Activated CD8-positive, alpha-beta T cell treated with anti-CD3 and anti-CD28 coated beads, Interleukin-2, amount 10 ng/mL, durations not matched to agents 7 days and 5 days (primary cell): Measurements from ENCODE around the gene PDE4D. TPM values are rescaled to one million over a fixed set of nuclear protein-coding genes. Genes with fewer than 3 reads are reported as not detected.
A peak's percentile ranks its signal among the peaks of the same experiment; 100 is the strongest.

Source experiments
- ATAC-seq: fragments of 150-1000 bp; cut with Tn5 transposase; one replicate; pipeline ENCODE4 v1.10.0; 2021; ENCODE audit warnings: moderate library complexity
- CTCF ChIA-PET: fragments of 350-600 bp; sonication (Branson Sonifier 250); formaldehyde crosslinking; loops from one replicate; lab custom pipeline; 2021; ENCODE audit warnings: antibody characterized with exemption; lab: Charles Lee
- POLR2A ChIA-PET: fragments of 350-600 bp; sonication (Branson Sonifier 250); formaldehyde crosslinking; loops from one replicate; lab custom pipeline; 2021; ENCODE audit warnings: antibody characterized with exemption; lab: Charles Lee
- DNase-seq: peaks from one replicate; pipeline ENCODE4 v3.0.0-alpha.2; 2020
- H3K27ac Mint-ChIP-seq: one replicate; pipeline ENCODE4 v1.8.0; 2021; ENCODE audit warnings: mild to moderate bottlenecking, mixed read lengths
- H3K27me3 Mint-ChIP-seq: one replicate; pipeline ENCODE4 v1.8.0; 2021; ENCODE audit warnings: low read depth, mixed read lengths
- H3K36me3 Mint-ChIP-seq: one replicate; pipeline ENCODE4 v1.8.0; 2021; ENCODE audit warnings: low read depth, mixed read lengths
- H3K4me1 Mint-ChIP-seq: one replicate; pipeline ENCODE4 v1.8.0; 2021; ENCODE audit warnings: low read depth, mixed read lengths
- H3K4me3 Mint-ChIP-seq: one replicate; pipeline ENCODE4 v1.8.0; 2021; ENCODE audit warnings: mild to moderate bottlenecking, mixed read lengths
- H3K9me3 Mint-ChIP-seq: one replicate; pipeline ENCODE4 v1.8.0; 2022; ENCODE audit warnings: mixed read lengths; ENCODE audit not compliant: insufficient read depth
- total RNA-seq, 2 experiments: library from RNA; stranded (reverse); gene quantifications; one replicate each; pipeline ENCODE4 v1.2.3, GENCODE V29; 2021

The PDE4D gene
- total RNA-seq, 2 experiments from 2014 or later, result 65.4 to 70.7 TPM

DNA sequence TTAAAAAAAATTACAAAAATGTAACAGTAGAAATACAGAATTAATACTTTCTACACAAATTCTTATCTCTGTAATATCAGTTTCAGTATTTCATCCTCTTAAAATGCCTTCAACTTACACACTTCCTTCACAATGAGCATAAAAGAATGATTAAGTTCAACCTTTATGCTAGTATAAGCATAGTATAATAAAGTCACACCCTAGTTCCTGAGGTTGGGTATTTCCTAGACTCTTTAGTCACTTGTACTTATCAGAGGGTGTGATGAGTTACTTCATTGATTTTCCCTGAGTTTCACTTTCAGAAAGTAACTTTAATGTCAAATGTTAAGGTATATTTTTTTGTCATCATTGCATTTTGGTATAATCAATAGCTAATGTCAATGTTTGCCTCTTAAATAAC lies 302.4 kb downstream of the PDE4D start:
- no peak overlapping the region for H3K4me3 Mint-ChIP-seq
- H3K36me3 Mint-ChIP-seq, result no peaks in the 10 kb centered on the region
- peak; percentile 77 for ATAC-seq
- ChIA-PET CTCF (interaction anchor here (2.2 kb wide), 1 partner anchor 69 kb away, joined by 6 read pairs; no protein-coding TSS in a partner anchor), POLR2A (no interaction called here)
- peaks cover 14% of the 10 kb centered on the region for H3K4me1 Mint-ChIP-seq
- H3K27me3 Mint-ChIP-seq, result peaks cover 18% of the 10 kb centered on the region
- H3K27ac Mint-ChIP-seq, result no peak overlapping the region
- DNase-seq, result no peak
- no peaks in the 10 kb centered on the region for H3K9me3 Mint-ChIP-seq

- Mint-ChIP-seq H3K27me3 (peaks cover 21% of the 10 kb centered on the region), H3K9me3 (no peaks in the 10 kb centered on the region), H3K4me1 (peaks cover 14% of the 10 kb centered on the region), H3K27ac (no peak overlapping the region), H3K36me3 (no peaks in the 10 kb centered on the region), H3K4me3 (no peak overlapping the region)
- DNase-seq (no peak), ATAC-seq (no peak)
- ChIA-PET CTCF (no interaction called here), POLR2A (no interaction called here)
Observed at GRCh38 chr5:59588922-59589321, 304.6 kb downstream of the PDE4D start.

- ChIA-PET POLR2A (no interaction called here), CTCF (interaction anchor here (0.9 kb wide), 1 partner anchor 82 kb away, joined by 3 read pairs; no protein-coding TSS in a partner anchor)
- H3K27me3 Mint-ChIP-seq, result peaks cover 21% of the 10 kb centered on the region
- H3K4me1 Mint-ChIP-seq, result peaks cover 14% of the 10 kb centered on the region
- H3K36me3 Mint-ChIP-seq, result no peaks in the 10 kb centered on the region
- no peak overlapping the region for H3K27ac Mint-ChIP-seq
- no peak overlapping the region for H3K4me3 Mint-ChIP-seq
- DNase-seq (no peak), ATAC-seq (peak; percentile 39)
- no peaks in the 10 kb centered on the region for H3K9me3 Mint-ChIP-seq
Observed at GRCh38 chr5:59587489-59588337, 305.8 kb downstream of the PDE4D start.

DNA sequence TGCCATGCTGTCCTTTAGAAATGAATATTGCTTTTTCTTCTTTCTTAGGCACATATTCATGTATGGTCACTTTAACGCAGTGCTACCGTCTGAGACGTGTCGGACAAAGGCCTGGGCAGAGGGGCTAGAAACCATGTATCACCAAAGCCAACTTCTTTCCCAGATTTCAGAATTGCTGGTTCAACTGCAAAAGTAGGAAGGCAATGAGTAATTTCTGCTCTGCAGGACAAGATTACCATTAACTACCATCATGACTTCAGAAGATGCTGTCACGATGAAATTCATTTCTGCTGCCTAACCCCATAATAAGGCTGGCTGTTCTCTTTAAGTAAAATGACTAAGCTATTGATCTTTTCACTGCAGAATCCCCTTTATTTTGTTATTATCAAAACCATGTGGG lies 306.7 kb downstream of the PDE4D start:
- no peaks in the 10 kb centered on the region for H3K36me3 Mint-ChIP-seq
- ATAC-seq, result no peak
- H3K4me1 Mint-ChIP-seq, result peaks cover 14% of the 10 kb centered on the region
- POLR2A ChIA-PET, result no interaction called here
- no peaks in the 10 kb centered on the region for H3K9me3 Mint-ChIP-seq
- H3K27me3 Mint-ChIP-seq, result peaks cover 21% of the 10 kb centered on the region
- CTCF ChIA-PET, result no interaction called here
- DNase-seq, result no peak
- no peak overlapping the region for H3K27ac Mint-ChIP-seq
- no peak overlapping the region for H3K4me3 Mint-ChIP-seq

- no peaks in the 10 kb centered on the region for H3K9me3 Mint-ChIP-seq
- H3K27me3 Mint-ChIP-seq, result peaks cover 23% of the 10 kb centered on the region
- H3K27ac Mint-ChIP-seq, result no peak overlapping the region
- peaks cover 2% of the 10 kb centered on the region for H3K4me1 Mint-ChIP-seq
- H3K36me3 Mint-ChIP-seq, result no peaks in the 10 kb centered on the region
- CTCF ChIA-PET, result no interaction called here
- ATAC-seq, result no peak
- POLR2A ChIA-PET, result no interaction called here
- DNase-seq, result no peak
- no peak overlapping the region for H3K4me3 Mint-ChIP-seq
Observed at GRCh38 chr5:59584858-59585846, 308.4 kb downstream of the PDE4D start.

DNA sequence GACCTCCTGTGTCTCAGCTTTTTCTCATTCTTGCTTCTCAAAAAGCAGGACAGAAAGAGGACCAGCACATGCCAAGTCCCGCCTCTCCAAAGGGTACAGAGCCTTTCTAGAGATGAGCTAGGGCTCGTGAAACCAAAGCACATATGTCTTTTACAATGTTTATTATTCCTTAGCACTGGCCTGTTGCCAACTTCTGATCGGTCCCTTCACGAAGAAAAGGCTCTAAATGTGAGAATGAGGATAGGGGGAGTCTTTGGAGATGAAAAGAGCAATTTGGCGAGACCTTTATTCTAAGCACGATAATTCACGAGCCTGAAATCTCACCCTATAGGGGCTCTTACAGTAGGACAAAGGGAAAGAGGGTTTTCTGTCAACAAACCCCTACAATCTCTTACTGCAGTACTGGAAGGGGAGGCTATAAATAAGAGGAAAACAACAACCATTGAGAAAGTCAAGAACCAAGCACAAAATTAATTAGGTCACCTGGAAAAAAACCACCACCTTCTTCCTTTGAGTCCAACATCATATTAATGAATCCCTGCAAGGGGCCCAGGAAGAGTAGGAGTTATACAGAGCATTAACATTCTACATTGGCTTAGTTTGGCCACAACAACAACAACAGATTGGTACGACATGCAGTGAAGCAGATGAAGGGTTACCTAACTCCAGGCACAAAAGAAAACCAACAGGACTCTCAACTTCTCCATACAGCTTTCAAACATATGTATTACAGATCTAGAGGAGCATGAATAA lies 309.5 kb downstream of the PDE4D start:
- peaks cover 23% of the 10 kb centered on the region for H3K27me3 Mint-ChIP-seq
- no peaks in the 10 kb centered on the region for H3K9me3 Mint-ChIP-seq
- CTCF ChIA-PET, result no interaction called here
- ATAC-seq (no peak), DNase-seq (no peak)
- H3K36me3 Mint-ChIP-seq, result no peaks in the 10 kb centered on the region
- no peak overlapping the region for H3K27ac Mint-ChIP-seq
- no peak overlapping the region for H3K4me3 Mint-ChIP-seq
- POLR2A ChIA-PET, result interaction anchor here (0.5 kb wide), 1 partner anchor 1825 kb away, joined by 3 read pairs; no protein-coding TSS in a partner anchor
- no peaks in the 10 kb centered on the region for H3K4me1 Mint-ChIP-seq

DNA sequence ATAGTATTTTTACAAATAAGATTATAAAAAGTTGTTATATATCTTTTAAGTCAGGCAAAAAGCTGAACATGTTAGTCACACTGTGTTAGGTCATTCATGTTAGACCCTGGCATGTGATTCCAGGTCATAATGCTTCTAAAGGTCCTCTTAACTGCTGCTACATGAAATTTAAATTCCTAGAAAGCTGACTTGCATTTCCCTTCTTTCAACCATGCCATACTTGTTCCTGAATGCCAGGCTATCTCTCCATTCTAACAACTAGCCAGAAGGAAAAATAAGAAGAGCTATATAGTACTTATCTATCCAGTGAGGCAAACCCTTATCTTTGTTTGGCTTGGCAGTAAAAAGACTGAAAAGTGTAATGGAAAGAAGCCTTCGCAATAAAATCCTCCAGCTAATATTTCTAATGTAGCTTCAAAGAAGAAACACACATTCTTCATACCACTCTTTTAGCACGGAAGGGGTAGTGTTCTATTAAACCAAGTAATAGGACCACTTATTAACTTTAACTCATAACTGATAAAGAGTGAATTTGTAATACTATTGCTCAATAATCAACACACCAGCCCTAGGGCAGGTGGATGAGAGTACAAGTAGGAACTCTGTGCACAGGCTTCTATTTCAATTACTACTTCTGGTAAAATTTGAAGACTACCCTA lies 310.2 kb downstream of the PDE4D start:
- no peak overlapping the region for H3K4me3 Mint-ChIP-seq
- H3K27ac Mint-ChIP-seq, result no peak overlapping the region
- ChIA-PET POLR2A (interaction anchor here (0.5 kb wide), 1 partner anchor 1824 kb away, joined by 3 read pairs; no protein-coding TSS in a partner anchor), CTCF (no interaction called here)
- no peak for DNase-seq
- no peaks in the 10 kb centered on the region for H3K4me1 Mint-ChIP-seq
- ATAC-seq, result no peak
- no peaks in the 10 kb centered on the region for H3K36me3 Mint-ChIP-seq
- peaks cover 26% of the 10 kb centered on the region for H3K27me3 Mint-ChIP-seq
- no peaks in the 10 kb centered on the region for H3K9me3 Mint-ChIP-seq

GRCh38 chr5:59582746-59583145 lies 310.8 kb downstream of the PDE4D start:
- Mint-ChIP-seq H3K9me3 (no peaks in the 10 kb centered on the region), H3K27me3 (peaks cover 26% of the 10 kb centered on the region), H3K4me1 (no peaks in the 10 kb centered on the region), H3K27ac (no peak overlapping the region), H3K36me3 (no peaks in the 10 kb centered on the region), H3K4me3 (no peak overlapping the region)
- ChIA-PET CTCF (no interaction called here), POLR2A (no interaction called here)
- ATAC-seq, result no peak
- no peak for DNase-seq

DNA sequence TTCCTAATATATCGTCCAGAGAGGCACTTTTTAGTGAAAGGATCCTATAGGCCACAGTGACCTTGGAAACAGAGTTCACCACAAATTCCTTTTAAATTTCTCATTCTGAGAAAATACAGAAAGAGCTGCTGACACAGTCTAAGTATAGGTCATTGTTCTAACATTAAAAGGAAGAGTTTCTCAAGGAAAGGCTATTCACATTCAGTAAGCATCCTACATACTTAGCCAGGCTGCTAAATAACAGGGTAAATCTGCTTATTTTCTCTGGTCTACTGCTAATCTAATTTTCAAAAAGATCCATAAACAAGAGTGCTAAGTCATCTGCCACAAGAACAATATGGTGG lies 313.7 kb downstream of the PDE4D start:
- Mint-ChIP-seq H3K27ac (no peak overlapping the region), H3K4me1 (no peaks in the 10 kb centered on the region), H3K4me3 (no peak overlapping the region), H3K27me3 (peaks cover 8% of the 10 kb centered on the region), H3K9me3 (no peaks in the 10 kb centered on the region), H3K36me3 (no peaks in the 10 kb centered on the region)
- DNase-seq, result no peak
- POLR2A ChIA-PET, result no interaction called here
- ATAC-seq, result no peak
- CTCF ChIA-PET, result interaction anchor here (0.9 kb wide), 1 partner anchor 80 kb away, joined by 3 read pairs; no protein-coding TSS in a partner anchor

DNA sequence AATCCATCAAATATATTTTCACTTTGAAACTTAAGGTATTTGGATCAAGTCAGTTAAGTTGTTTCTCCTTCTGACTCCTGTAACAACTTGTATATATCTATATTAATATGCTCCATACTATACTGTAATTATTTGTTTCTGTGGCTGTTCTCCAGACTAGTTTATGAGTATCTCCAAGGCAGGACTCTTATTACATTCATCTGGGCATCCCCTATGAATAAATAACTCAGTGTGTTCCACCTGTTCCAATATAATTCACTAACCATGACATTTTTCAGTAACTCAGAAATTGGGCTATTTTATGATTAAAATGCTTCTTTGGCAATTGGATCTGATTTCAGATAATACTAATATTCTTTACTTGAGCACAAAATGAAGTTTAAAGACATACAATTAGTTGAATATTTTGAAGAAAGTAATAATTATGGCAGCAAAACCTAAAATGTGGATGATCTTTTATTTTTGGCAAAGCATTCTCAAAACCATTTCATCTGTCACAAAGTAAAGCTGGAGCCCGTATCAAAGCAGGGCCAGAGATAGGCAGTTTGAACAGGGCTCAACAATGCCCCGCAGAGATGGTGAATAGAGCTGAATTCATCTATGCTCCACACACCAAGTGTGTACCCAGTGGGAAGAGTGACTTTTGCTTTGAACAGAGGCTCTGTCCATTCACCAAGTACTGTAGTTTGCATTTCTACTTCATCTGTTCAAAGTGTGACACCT lies 314.3 kb downstream of the PDE4D start:
- Mint-ChIP-seq H3K9me3 (no peaks in the 10 kb centered on the region), H3K4me3 (no peak overlapping the region), H3K27me3 (peaks cover 8% of the 10 kb centered on the region), H3K36me3 (no peaks in the 10 kb centered on the region), H3K27ac (no peak overlapping the region), H3K4me1 (no peaks in the 10 kb centered on the region)
- POLR2A ChIA-PET, result no interaction called here
- DNase-seq (no peak), ATAC-seq (no peak)
- CTCF ChIA-PET, result interaction anchor here (0.9 kb wide), 1 partner anchor 80 kb away, joined by 3 read pairs; no protein-coding TSS in a partner anchor
